HG03469 (cell line): Measurements from ENCODE around the gene INTS6L.
"Not testable (repeated sequence)": the region's sequence is repeated elsewhere in the genome, so short reads cannot be mapped to it uniquely, and the experiment has no call there.

ENCODE experiments used
- ATAC-seq: cut with Tn5 transposase; IDR thresholded peaks from one replicate; pipeline ENCODE4 v1.9.1; 2021; ENCODE audit warnings: mild to moderate bottlenecking, moderate library complexity, moderate number of reproducible peaks; ENCODE audit not compliant: unreplicated experiment

The INTS6L gene

GRCh38 chrX:135596495-135596894, 76.0 kb downstream of the INTS6L start:
- ATAC-seq = no peak

GRCh38 chrX:135605906-135606305, 85.4 kb downstream of the INTS6L start:
- no peak for ATAC-seq

- not testable (repeated sequence) for ATAC-seq
Measured at GRCh38 chrX:135624408-135625204, 104.1 kb downstream of the INTS6L start.

GRCh38 chrX:135625995-135626394, 105.5 kb downstream of the INTS6L start:
- ATAC-seq = no peak

- no peak for ATAC-seq
Measured at GRCh38 chrX:135629342-135629741, 108.9 kb downstream of the INTS6L start.
